Astrocyte (in vitro differentiated cells and primary cell): ENCODE data around the gene ARID3B. TPM values are rescaled to one million over a fixed set of nuclear protein-coding genes. Genes with fewer than 3 reads are reported as not detected.

Source experiments
- DNase-seq: peaks from one replicate; pipeline ENCODE4 v3.0.0-alpha.2; 2010; ENCODE audit warnings: low read depth
- FAIRE-seq: peaks from 2 replicates; lab custom pipeline; 2011; peaks lifted over from hg19 to GRCh38; lab: Jason Lieb, UNC
- H2AFZ ChIP-seq: 2 replicates; pipeline ENCODE4 v1.6.0; 2012; ENCODE audit warnings: low read depth, low read length, inconsistent platforms
- H3K27ac ChIP-seq: 2 replicates; pipeline ENCODE4 v1.5.1; 2011; ENCODE audit warnings: low read depth, low read length, inconsistent platforms
- H3K27me3 ChIP-seq: 2 replicates; pipeline ENCODE4 v1.6.0; 2011; ENCODE audit warnings: low read length, inconsistent platforms; ENCODE audit not compliant: insufficient read depth
- H3K36me3 ChIP-seq: 2 replicates; pipeline ENCODE4 v1.5.1; 2011; ENCODE audit warnings: low read length, inconsistent platforms; ENCODE audit not compliant: insufficient read depth
- H3K4me1 ChIP-seq: 2 replicates; pipeline ENCODE4 v1.5.1; 2011; ENCODE audit warnings: low read length, inconsistent platforms; ENCODE audit not compliant: insufficient read depth
- H3K4me2 ChIP-seq: 2 replicates; pipeline ENCODE4 v1.6.0; 2012; ENCODE audit warnings: low read length, inconsistent platforms
- H3K4me3 ChIP-seq: 2 replicates; pipeline ENCODE4 v1.5.1; 2011; ENCODE audit warnings: low read depth, mild to moderate bottlenecking, low read length, inconsistent platforms; ENCODE audit not compliant: insufficient read depth
- H3K79me2 ChIP-seq: 2 replicates; pipeline ENCODE4 v1.6.0; 2012; ENCODE audit warnings: mild to moderate bottlenecking, low read length, inconsistent platforms; ENCODE audit not compliant: insufficient read depth
- H3K9ac ChIP-seq: 2 replicates; pipeline ENCODE4 v1.6.0; 2012; ENCODE audit warnings: mild to moderate bottlenecking, low read length, inconsistent platforms
- H3K9me3 ChIP-seq: 2 replicates; pipeline ENCODE4 v1.5.1; 2012; ENCODE audit warnings: low read depth, mild to moderate bottlenecking, low read length, inconsistent platforms; ENCODE audit not compliant: insufficient read depth
- H4K20me1 ChIP-seq: 2 replicates; pipeline ENCODE4 v1.6.0; 2012; ENCODE audit warnings: low read length, inconsistent platforms; ENCODE audit not compliant: insufficient read depth
- H3K27ac Mint-ChIP-seq: one replicate; pipeline ENCODE4 v1.8.0; 2021; ENCODE audit warnings: mild to moderate bottlenecking, mixed read lengths; ENCODE audit not compliant: unreplicated experiment
- H3K27me3 Mint-ChIP-seq: one replicate; pipeline ENCODE4 v1.8.0; 2021; ENCODE audit warnings: low read depth, mixed read lengths; ENCODE audit not compliant: unreplicated experiment
- H3K36me3 Mint-ChIP-seq: one replicate; pipeline ENCODE4 v1.8.0; 2021; ENCODE audit warnings: low read depth, mixed read lengths; ENCODE audit not compliant: unreplicated experiment
- H3K4me1 Mint-ChIP-seq: one replicate; pipeline ENCODE4 v1.8.0; 2021; ENCODE audit warnings: low read depth, mixed read lengths; ENCODE audit not compliant: unreplicated experiment
- H3K4me3 Mint-ChIP-seq: one replicate; pipeline ENCODE4 v1.8.0; 2021; ENCODE audit warnings: mild to moderate bottlenecking, moderate library complexity, mixed read lengths; ENCODE audit not compliant: unreplicated experiment
- H3K9me3 Mint-ChIP-seq: one replicate; pipeline ENCODE4 v1.8.0; 2021; ENCODE audit warnings: mild to moderate bottlenecking, mixed read lengths; ENCODE audit not compliant: unreplicated experiment
- CTCF ChIP-seq: IDR thresholded peaks from 2 replicates; pipeline ENCODE4 v1.5.1; 2011; ENCODE audit warnings: low read depth, mild to moderate bottlenecking, inconsistent platforms, low read length, moderate library complexity; ENCODE audit not compliant: insufficient read depth
- EZH2 ChIP-seq: IDR thresholded peaks from 2 replicates; pipeline ENCODE4 v1.6.1; 2012; ENCODE audit warnings: mild to moderate bottlenecking, low read length, inconsistent platforms; ENCODE audit not compliant: insufficient read depth
- total RNA-seq: library from RNA; stranded (reverse); gene quantifications from 2 replicates; pipeline ENCODE4 v1.2.1, GENCODE V29; 2021

Gene ARID3B
- total RNA-seq, 1 donor from 2014 or later = 18.5 TPM

GRCh38 chr15:74616996-74617395 lies 76.0 kb downstream of the ARID3B start:
- Mint-ChIP-seq H3K27me3 (peaks cover 14% of the 10 kb centered on the region), H3K4me1 (peaks cover 10% of the 10 kb centered on the region), H3K36me3 (peaks cover 16% of the 10 kb centered on the region), H3K27ac (peak overlapping the region; percentile 71), H3K9me3 (no peaks in the 10 kb centered on the region), H3K4me3 (peak overlapping the region; percentile 95)
- DNase-seq = no peak
- Histone ChIP-seq H4K20me1 (peaks cover 57% of the 10 kb centered on the region), H3K79me2 (peaks cover 69% of the 10 kb centered on the region), H2AFZ (no peak overlapping the region), H3K4me2 (peak overlapping the region; percentile 87), H3K4me1 (peaks cover 17% of the 10 kb centered on the region), H3K27me3 (no peaks in the 10 kb centered on the region), H3K27ac (peak overlapping the region; percentile 83), H3K36me3 (peaks cover 15% of the 10 kb centered on the region), H3K4me3 (peak overlapping the region; percentile 86), H3K9me3 (no peaks in the 10 kb centered on the region), H3K9ac (peak overlapping the region; percentile 97)
- FAIRE-seq = no peak
- TF ChIP-seq EZH2 = no peak
- TF ChIP-seq CTCF = no peak

GRCh38 chr15:74618841-74619596 lies 78.0 kb downstream of the ARID3B start:
- Histone ChIP-seq H3K9ac (no peak overlapping the region), H4K20me1 (peaks cover 77% of the 10 kb centered on the region), H3K27ac (no peak overlapping the region), H3K36me3 (peaks cover 33% of the 10 kb centered on the region), H3K4me2 (no peak overlapping the region), H3K4me3 (no peak overlapping the region), H3K4me1 (peaks cover 17% of the 10 kb centered on the region), H3K79me2 (peaks cover 88% of the 10 kb centered on the region), H2AFZ (no peak overlapping the region), H3K9me3 (no peaks in the 10 kb centered on the region), H3K27me3 (no peaks in the 10 kb centered on the region)
- DNase-seq (no peak), FAIRE-seq (no peak)
- Mint-ChIP-seq H3K27ac (no peak overlapping the region), H3K9me3 (no peaks in the 10 kb centered on the region), H3K4me3 (no peak overlapping the region), H3K4me1 (peaks cover 13% of the 10 kb centered on the region), H3K27me3 (no peaks in the 10 kb centered on the region), H3K36me3 (peaks cover 17% of the 10 kb centered on the region)
- TF ChIP-seq CTCF (no peak), EZH2 (no peak)
